HG03432 (cell line): Measurements from ENCODE around the gene ZNF683.
"Not testable (repeated sequence)": the region's sequence is repeated elsewhere in the genome, so short reads cannot be mapped to it uniquely, and the experiment has no call there.

Source experiments
- ATAC-seq: cut with Tn5 transposase; IDR thresholded peaks from one replicate; pipeline ENCODE4 v1.9.1; 2021; ENCODE audit warnings: mild to moderate bottlenecking, moderate library complexity; ENCODE audit not compliant: unreplicated experiment

The ZNF683 gene

DNA sequence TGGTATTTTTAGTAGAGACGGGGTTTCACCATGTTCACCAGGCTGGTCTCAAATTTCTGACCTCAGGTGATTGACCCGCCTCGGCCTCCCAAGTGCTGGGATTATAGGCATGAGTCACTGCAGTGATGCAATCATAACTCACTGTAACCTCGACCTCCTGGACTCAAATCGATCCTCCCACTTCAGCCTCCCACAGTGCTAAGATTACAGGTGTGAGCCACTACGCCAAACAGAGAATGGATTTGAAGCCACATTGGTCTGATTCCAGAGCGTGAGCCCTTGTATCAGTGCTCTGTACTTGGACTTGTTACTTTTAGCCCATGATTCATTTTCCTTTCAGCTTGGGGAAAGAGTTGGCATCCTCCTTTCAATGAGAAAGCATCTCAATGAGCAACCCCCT, 14.9 kb upstream of the ZNF683 start:
- ATAC-seq: no peak

DNA sequence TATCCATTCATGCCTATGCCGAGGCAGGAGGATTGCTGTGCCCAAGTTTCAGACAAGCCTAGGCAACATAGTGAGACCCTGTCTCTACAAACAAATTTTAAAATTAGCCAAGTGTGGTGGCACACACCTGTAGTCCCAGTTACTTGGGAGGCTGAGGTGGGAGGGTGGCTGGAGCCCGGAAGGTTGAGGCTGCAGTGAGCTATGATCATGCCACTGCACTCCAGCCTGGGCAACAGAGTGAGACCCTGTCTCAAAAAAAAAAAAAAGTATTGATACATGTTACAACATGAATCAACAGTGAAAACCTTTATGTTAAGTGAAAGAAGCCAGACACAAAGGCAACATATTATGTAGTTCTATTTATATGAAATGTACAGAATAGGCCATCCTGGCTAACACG, 12.5 kb upstream of the ZNF683 start:
- not testable (repeated sequence) for ATAC-seq

DNA sequence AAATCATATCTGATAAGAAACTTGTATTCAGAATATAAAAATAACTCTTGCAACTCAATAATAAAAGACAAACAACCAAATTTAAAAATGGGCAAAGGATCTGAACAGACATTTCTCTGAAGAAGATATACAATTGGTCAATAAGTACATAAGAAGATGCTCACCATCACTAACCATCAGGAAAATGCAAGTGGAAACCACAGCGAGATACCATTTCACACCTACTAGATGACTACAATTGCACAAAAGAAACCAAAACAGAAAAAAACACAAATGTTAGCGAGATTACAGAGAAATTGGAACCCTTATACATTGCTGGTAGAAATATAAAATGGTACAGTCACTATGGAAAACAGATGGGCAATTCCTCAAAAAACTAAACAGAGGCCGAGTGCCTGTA, 11.5 kb upstream of the ZNF683 start:
- no peak for ATAC-seq

DNA sequence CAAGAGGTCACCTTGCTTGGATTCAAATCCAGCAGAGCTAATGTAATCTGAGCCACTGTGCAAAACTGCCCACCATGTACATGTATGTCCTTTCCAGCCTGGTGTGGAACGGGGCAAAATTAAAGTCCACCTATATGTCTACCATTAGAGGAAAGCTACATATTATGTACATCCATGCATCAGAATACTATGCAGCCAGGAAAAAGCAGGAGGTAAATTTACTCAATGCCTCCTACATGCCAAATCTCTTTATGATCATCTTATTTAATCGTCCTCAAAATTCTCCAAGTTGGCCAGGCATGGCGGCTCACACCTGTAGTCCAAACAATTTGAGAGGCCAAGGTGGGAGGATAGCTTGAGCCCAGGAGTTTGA, 6.3 kb upstream of the ZNF683 start:
- no peak for ATAC-seq

DNA sequence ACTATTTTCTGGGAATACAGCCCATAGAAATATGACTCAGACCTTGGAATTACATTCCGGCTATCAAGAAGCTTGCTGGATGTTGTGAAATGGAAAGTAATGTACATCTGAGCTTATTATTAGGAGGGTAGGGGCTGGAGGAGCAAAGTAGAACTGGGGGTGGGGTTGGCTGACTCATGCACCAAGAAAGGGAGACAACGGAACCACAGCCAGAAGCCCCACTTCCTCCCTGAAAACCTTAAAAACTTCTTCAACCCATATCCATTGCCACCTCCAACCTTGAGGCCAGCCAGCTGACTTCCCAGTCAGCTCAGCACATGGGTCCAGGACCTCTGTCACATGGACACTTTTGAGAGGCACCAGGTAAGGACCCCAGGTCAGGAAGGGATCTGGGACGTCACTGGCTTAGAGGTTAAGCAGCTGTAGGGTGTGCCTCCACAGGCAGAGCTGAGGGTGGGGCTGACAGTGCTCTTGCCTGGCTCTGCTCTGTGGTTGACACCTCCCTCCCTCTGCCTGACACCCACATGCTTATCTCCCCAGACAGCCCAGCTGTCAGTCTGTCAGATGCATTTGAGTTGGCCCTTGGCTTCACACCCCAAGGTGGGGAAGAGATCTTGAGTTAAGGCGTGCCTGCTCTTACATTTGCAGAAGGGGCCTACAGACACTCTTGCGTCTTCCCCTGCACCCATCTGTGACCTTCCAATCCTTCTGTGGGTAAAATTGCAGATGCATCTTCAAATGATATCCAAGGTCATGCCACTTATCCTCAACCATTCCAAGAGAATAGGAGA, 5.7 kb upstream of the ZNF683 start:
- peak; percentile 87 for ATAC-seq

DNA sequence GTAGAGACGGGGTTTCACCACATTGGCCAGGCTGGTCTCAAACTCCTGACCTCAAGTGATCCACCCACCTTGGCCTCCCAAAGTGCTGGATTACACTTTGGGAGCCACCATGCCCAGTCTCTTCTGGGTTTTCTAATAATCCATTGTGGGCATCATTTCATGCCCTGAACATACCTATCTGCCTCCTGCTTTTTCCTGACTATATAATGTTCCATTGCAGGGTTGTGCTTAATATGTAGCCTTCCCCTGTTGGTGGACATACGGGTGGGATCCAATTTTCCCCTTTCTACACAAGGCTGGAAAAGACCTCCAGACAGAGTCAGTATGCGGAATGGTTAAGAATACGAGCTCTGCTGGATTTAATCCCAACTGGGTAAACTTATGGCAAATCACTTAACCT, 3.5 kb upstream of the ZNF683 start:
- ATAC-seq: no peak

DNA sequence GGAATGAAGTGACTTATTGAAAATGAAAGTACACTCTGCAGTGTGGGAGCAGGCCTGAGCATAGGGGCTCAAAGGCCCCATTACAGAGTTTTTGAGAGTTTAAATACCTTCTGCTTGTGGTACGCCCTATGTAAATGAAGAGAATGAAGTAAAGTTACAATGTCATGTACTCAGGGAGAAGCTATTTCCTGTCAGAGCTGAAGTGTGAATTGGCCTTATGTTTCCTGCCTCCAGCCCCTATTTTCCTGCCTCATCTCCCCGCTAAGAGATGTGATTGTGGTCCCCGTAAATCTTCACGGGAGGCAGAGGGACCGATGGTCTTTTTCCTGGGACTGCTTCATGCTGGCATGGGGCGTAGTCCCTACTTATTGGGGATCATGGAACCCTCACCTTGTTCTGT, 2.5 kb upstream of the ZNF683 start:
- ATAC-seq: no peak

DNA sequence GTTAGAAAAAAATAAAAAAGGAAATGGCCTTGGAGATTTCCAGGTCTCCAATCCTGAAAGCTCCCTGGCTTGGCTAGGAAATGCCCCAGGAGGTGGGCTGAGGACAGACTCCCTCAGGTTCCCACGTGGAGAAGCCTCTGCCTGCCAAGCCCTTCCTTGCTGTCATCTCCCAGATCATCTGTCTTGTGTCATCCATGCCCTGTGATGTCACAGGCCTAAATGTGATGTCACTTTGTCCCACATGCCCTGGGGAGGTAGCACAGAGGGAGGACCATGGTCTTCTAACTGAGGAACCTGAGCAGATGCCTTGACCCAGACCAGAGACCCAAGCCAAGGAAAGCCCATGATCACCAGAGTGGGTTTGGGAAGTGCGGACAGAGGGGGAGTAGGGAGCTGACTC, 1.8 kb upstream of the ZNF683 start:
- not testable (repeated sequence) for ATAC-seq

DNA sequence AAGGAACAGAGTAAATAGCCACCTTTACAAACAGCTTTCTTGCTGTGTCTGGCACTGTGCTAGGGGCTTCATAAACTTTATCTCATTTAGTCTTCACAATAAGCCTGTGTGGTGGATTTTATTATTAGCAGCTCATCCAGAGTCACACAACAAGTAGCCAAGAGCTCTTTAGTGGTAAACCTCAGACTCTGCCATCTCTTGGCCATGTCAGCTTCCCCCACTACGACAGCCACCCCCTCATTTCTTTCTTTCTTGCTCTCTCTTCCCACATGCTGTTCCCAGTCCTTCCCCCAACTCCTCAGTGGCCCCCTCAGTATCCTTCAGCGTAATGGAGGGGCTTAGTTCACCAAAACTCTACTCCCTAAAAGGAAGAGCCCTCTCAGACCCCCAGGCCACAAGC, 1.2 kb upstream of the ZNF683 start:
- no peak for ATAC-seq

DNA sequence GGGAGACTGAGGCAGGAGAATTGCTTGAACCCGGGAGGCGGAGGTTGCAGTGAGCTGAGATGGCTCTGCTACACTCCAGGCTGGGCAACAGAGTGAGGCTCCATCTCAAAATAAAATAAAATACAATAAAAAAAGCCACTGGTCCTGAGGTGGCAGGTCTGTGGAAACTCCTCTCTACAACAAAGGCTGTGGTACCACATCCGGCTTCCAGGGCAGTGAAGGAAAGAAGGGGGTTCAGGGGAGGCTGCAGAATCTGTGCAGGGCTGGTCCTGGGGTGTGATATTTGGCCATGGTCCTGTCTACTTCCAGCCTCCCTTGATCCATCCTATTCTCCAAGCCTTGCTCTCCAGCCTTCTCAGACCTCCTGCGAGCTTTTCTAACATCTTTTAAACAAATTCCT, 731 bp upstream of the ZNF683 start:
- ATAC-seq: no peak

DNA sequence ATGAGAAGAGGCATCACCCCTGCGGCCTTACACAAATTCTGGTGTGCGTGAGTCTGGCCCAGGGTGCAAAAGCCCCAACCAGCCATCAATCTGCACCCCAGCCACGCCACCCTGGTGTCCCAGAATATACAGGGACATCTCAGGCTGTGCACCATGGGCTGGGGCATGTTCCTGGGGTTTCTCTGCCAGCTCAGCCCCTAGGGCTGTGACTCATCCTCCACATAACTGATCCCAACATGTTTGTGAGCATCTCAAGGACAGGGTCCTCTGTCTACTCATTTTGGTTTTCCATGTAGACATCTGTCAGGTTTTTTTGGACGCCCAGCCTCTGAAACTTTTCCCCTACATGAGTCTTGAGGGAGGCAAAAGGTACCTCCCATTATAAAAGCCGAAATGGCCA, 511 bp downstream of the ZNF683 start:
- ATAC-seq: no peak

DNA sequence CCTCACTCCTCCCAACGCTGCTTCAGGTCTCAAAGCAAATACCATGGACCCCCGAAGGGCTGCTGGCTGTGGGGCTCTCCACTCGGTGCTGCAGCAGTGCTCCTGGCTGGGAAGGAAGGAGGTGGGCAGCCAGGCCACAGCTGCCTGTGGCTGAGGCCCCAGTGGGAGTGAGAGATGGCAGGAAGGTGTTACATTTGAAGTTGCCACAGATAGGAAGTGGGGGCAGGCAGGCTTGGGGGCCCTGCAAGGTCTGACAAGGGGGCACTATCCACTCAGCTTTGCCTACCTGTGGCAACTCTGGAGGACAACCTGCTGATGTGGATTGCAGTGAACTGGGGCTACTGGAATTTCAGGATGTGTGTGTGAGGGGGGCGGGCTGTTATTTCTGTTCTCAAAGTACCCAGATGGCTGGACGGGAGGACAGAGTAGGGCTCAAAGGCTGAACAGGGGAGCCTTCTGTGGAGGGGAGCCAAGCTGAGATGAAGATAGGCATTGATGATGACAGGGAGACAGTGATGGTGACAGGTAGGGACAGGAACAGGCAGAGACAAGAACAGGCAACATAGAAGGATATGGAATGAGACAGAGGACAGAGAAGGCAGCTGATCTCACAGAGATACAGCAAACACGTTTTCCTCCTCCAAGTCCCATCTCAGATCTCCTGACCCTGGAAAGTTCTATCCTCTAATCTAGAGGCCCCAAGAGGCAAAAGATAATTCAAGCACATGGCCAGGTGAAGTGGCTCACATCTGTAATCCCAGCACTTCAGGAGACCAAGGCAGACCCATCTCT, 1.8 kb downstream of the ZNF683 start:
- ATAC-seq: no peak

DNA sequence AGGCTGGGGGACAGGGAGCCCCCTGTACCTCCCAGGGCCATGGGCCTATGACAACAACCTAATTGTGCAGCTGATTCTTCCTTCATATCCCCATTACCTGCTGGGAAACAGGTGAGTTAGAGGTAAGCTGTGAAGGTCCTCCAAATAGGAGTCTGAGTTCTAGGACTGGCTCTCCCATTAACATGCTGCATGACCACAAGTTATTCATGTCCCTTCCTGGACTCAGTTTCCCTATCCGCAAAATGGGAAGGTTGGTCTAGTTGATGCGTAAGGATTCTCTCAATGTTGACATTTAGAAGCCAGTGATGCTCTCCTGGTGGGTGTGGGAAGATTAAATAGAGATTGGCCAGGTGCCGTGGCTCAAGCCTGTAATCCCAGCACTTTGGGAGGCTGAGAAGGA, 4.1 kb downstream of the ZNF683 start:
- ATAC-seq: no peak

DNA sequence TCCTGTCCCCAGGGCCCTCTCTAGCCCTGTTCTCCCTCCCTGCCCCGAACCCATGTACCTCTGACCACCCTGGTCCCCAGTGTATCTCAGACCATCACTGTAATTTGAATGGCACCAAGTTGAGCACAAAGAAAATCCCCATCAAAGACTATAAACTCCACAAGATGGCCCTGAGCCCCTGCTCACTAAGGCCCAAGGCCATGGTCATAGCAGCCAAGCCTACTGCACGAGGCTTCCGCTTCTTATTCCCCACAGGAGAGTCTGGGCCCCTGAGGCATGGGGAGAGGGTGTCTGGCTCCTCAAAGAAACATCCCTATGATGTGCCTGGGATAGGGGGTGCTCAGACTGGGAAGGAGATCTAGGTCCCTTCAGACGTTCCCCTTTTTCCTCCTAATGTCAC, 4.5 kb downstream of the ZNF683 start:
- no peak for ATAC-seq

DNA sequence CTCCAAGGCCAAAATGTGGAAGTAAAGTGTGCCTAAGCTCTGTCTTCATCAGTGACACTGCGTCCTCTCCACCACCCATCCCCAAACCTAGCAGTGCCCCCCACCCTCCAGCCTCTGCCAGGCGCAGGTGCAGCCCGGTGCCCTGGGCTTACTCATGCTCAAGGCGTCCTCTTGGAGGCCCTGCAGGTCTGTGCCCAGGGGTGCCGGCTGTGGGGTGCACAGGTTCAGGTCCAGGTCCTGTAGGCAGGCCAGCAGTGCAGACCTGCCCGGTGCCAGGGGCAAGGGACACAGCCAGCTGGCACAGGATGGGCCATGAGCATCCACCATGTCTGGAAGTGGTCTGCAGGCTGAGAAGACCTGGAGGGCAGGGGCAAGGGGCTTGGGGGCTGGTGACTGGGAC, 5.1 kb downstream of the ZNF683 start:
- no peak for ATAC-seq

DNA sequence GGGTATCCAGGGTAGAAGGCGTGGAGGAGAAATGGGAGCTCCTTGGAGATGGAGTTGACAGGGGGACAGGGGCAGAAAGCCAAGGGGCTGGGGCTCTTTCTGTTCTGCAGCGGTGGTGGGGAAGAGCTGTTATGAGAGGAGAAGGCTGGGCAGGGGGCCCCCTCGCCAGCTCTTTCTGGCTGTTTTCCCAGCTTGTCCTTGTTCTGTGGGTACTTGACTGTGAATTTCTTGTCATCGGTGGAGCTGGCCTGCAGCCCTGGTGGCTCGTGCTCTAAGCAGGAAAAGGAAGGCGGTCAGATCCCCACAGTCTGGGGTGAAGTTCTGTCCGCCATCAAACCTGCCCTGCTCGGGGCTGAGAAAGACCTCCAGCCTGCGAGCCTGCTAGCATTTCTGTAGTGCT, 7.6 kb downstream of the ZNF683 start:
- ATAC-seq: no peak

DNA sequence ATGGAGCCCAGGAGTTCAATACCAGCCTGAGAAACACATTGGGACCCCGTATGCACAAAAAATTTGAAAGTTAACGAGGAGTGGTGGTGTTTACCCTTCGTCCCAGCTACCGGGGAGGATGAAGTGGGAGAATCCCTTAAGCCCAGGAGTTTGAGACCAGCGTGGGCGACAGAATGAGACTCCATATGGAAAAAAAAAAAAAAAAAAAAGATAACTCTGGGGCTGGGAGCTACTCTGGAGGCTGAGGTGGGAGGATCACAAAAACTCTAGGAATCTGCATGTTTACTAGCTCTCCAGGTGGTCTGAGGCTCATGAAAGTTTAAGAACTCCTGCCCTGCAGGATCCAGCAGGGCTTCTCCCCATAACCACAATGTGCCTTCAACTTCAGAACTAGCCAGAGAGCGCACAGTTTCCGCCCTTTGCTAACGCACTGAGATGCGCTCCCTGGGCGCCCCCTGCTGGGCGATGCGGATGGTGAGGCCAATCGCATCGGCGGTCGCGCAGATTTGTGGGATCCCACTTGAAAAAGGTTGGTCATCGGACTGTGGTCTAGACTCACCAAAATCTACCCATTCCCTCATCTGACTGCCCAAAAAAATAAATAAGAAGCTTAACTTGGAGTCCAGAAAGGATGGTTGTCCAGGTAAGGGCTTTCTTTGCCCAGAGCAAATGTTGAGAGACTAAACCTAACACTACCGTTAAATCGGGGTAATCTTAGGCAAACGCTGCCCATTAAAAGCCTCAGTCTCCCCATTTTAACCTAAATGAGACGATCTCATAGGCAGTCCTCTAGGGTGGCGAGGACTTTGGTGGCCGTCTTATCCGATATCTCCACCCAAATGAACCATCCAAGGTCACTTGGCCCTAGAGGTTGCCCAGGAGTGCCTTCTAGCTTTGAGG, 8.8 kb downstream of the ZNF683 start:
- ATAC-seq: no peak

DNA sequence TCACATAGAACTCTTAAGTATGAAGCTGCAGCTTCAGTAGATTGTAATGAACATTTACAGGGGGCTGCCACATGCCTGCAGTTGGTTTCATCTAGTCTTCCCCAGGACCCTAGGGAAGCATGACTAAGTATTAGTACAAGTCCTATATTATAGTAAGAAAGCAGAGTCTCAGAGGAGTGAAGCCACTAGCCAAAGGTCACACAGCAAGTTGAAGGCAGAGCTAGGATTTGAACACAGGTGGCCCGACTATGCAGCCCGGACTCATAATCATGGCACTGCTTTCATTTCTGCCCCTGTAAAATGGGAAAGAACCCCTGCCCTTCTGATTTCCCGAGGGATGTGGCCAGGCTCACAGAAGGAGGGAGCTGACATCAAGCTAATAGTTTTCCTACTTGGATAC, 10.2 kb downstream of the ZNF683 start:
- ATAC-seq: no peak

DNA sequence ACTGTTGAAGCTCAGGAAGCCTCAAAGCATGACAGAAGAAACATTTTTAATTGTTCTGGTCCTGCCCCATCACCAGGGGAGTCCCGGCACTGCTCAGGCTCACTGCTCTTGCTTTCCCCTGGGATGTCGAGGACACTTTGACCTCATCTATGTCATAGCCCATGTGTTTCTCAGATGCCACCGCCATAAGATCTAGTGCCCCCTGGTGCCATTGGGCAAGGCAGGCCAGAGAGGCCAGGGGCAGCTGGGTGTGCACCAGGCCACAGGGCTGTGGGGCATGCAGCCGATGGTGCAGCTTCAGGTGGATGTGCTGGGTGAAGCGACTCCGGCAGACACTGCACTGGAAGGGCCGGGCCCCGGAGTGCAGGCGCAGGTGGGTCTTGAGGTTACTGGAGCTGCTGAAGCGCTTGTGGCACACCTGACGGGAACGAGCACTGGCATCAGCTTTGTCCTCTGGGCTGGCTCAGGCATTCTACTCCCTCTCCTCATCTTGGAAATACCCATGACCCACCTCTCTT, 10.9 kb downstream of the ZNF683 start:
- ATAC-seq: no peak

DNA sequence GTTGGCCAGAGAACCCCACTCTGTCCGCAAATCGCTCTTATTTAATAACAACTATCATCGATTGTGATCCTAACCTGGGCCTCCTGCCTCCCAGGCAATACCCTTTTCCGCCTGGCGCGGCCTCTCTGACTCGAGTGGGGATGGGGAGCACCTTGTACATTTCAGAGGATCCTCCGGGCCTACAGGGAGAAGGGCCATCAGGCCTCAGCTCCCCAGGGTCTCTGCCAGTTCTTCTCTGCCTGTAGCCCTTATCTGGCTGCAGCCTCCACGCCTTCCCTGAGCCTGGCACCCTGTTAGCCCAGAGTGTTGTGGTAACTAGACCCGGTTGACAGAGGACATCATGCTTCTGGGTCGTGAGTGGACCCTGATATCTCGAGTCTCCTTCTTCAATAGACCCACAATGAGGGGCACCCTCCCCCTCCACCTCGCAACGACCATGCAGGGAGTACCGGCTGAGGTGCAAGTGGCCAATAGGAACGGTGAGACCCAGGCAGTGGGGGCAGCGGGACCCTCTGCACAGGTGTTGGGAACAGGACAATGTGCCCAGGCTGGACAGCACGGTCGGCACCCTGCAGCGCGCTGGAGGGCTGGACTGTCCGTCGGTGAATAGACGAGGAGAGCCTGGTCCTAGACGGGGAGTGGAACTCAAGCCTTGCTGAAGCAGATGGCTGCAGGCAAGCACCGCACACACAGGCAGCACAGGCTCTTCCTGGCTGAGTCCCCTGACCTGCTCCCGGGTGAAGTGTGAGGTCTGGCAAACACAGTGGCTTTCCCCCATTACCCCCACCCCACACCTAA, 11.5 kb downstream of the ZNF683 start:
- no peak for ATAC-seq
